ENCODE data around the gene RPL6. TPM values are rescaled to one million over a fixed set of nuclear protein-coding genes. Genes with fewer than 3 reads are reported as not detected.
A peak's percentile ranks its signal among the peaks of the same experiment; 100 is the strongest.
"Not testable (repeated sequence)": the region's sequence is repeated elsewhere in the genome, so short reads cannot be mapped to it uniquely, and the experiment has no call there.

The RPL6 gene
- polyA plus RNA-seq, 1 experiment = 2,667 TPM

DNA sequence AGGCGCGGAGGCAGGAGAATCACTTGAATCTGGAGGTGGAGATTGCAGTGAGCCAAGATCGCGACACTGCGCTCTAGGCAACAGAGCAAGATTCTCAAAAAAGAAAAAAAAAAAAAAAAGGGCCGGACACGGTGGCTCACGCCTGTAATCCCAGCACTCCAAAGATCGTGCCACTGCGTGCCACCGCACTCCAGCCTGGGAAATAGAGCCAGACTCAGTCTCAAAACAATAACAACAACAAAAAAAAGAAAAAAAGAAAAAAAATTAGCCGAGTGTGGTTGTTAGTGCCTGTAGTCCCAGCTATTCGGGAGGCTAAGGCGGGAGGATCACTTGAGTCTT is 470 bp upstream of the RPL6 start:
- no peak overlapping the region for H3K27ac ChIP-seq (ENCODE audit: low read depth, low read length)
- H3K4me3 ChIP-seq (ENCODE audit: low read depth, low read length) = no peak overlapping the region
- ChIA-PET CTCF (interaction anchor here (0.6 to 3.1 kb wide), 3 partner anchors 10 to 211 kb away, joined by 3 to 19 read pairs (median 3); no protein-coding TSS in a partner anchor), POLR2A (interaction anchor here (0.9 kb wide), 1 partner anchor 9 kb away, joined by 5 read pairs; the partner anchor contains the start of gene PTPN11)
- TF ChIP-seq, protein P1, sequence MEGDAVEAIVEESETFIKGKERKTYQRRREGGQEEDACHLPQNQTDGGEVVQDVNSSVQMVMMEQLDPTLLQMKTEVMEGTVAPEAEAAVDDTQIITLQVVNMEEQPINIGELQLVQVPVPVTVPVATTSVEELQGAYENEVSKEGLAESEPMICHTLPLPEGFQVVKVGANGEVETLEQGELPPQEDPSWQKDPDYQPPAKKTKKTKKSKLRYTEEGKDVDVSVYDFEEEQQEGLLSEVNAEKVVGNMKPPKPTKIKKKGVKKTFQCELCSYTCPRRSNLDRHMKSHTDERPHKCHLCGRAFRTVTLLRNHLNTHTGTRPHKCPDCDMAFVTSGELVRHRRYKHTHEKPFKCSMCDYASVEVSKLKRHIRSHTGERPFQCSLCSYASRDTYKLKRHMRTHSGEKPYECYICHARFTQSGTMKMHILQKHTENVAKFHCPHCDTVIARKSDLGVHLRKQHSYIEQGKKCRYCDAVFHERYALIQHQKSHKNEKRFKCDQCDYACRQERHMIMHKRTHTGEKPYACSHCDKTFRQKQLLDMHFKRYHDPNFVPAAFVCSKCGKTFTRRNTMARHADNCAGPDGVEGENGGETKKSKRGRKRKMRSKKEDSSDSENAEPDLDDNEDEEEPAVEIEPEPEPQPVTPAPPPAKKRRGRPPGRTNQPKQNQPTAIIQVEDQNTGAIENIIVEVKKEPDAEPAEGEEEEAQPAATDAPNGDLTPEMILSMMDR (IDR thresholded peaks at IDR 0.05; ENCODE audit: low read depth, low read length) = no peak
- no peak for DNase-seq (ENCODE audit: low read depth, low spot score)
- no peaks in the 10 kb centered on the region; the same call in 1 of the 2 replicates for H3K9me3 ChIP-seq (ENCODE audit: control insufficient read depth, insufficient read depth, low read length)
- no peaks in the 10 kb centered on the region for H3K27me3 ChIP-seq (ENCODE audit: control insufficient read depth, insufficient read depth, low read length)

DNA sequence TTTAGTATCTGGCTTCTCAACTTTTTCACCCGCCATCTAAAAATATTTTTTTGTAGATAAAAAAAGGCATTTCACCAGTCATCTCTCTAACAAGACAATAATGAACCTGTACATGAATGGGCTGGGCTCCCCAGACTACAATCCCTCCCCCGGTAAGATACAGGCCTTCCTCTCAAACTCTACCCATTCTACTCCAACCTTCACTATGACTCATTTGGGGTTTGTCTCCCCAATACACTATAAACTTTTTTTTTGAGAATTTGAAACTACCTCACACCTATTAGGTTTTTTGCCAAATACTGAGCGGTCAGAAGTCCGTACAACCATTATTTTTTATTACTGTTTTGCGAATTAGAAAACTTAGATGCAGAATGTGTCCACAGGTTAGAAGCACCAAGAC is 784 bp downstream of the RPL6 start:
- H3K9me3 ChIP-seq (ENCODE audit: control insufficient read depth, insufficient read depth, low read length) = no peaks in the 10 kb centered on the region; the same call in 1 of the 2 replicates
- no peaks in the 10 kb centered on the region for H3K27me3 ChIP-seq (ENCODE audit: control insufficient read depth, insufficient read depth, low read length)
- CTCF ChIA-PET = no interaction called here
- TF ChIP-seq, protein P1 (IDR thresholded peaks at IDR 0.05; ENCODE audit: low read depth, low read length) = no peak
- POLR2A ChIA-PET = no interaction called here
- peak overlapping the region; percentile 93 for H3K4me3 ChIP-seq (ENCODE audit: low read depth, low read length)
- peak overlapping the region; percentile 92 for H3K27ac ChIP-seq (ENCODE audit: low read depth, low read length)
- no peak for DNase-seq (ENCODE audit: low read depth, low spot score)

DNA sequence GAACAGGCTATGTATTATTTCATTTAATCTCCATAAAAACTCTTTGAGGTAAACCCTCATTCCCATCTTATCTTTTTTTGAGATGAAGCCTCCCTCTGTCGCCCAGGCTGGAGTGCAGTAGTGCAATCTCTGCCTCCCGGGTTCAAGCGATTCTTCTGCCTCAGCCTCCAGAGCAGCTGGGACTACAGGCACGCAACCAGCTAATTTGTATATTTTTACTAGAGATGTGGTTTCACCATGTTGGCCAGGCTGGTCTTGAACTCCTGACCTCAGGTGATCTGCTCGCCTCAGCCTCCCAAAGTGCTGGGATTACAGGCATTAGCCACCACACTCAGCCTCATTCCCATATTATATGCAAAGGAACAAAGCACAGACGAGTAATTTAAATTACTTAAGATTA is 1.7 kb downstream of the RPL6 start:
- POLR2A ChIA-PET = interaction anchor here (0.6 kb wide), 1 partner anchor 318 kb away, joined by 3 read pairs; no protein-coding TSS in a partner anchor
- not testable (repeated sequence) for H3K9me3 ChIP-seq (ENCODE audit: control insufficient read depth, insufficient read depth, low read length); H3K27me3 ChIP-seq (ENCODE audit: control insufficient read depth, insufficient read depth, low read length); DNase-seq (ENCODE audit: low read depth, low spot score); H3K27ac ChIP-seq (ENCODE audit: low read depth, low read length)
- peak overlapping the region; percentile 49 for H3K4me3 ChIP-seq (ENCODE audit: low read depth, low read length)
- CTCF ChIA-PET = interaction anchor here (0.7 kb wide), 1 partner anchor 167 kb away, joined by 4 read pairs; no protein-coding TSS in a partner anchor

DNA sequence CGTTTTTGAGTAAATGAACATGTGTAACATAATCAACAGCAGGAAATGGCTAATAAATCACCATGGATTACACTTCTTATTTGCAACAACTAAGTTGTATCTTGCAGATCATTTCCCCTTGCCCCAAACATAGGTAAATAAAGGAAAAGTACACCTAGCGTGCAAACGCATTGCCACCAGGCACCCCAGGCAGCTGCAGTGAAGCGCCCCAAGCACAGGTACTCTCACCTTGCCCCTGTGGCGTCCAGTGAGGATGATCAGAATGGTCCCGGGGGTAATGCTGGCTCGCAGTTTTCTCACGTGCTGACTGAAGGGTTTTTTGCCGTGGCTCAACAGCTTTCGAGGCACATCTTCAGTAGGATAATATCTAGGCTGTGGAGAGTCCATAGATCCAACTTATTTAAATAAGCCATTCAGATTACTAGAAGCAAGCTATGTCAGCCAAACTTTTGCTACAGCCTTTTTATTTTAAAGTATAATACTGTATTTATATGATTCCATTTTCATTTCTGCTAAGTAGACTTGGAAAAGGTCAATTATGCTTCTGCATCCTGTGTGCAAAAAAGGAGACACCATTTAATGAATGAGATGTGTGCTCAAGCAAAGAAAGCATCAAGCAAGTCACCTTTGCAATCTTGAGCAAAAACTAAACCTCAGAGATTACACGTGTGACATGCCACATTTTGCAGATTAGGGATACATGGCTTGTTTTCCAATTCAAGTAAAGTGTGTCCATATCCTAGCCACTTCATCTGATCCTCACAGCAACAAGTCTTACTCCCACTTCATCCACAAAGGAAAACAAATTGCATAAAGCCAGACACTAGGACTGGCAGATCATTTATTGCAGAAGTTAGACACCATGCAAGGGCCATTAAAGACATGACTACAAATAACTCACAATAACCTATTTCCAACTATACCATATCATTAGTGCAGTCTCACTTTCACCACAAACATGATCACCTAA is 2.6 kb downstream of the RPL6 start:
- Histone ChIP-seq H3K27me3 (ENCODE audit: control insufficient read depth, insufficient read depth, low read length) (no peaks in the 10 kb centered on the region), H3K27ac (ENCODE audit: low read depth, low read length) (no peak overlapping the region), H3K4me3 (ENCODE audit: low read depth, low read length) (peak overlapping the region; percentile 49; the same call in 1 of the 2 replicates), H3K9me3 (ENCODE audit: control insufficient read depth, insufficient read depth, low read length) (no peaks in the 10 kb centered on the region; the same call in 1 of the 2 replicates)
- TF ChIP-seq, protein P1 (IDR thresholded peaks at IDR 0.05; ENCODE audit: low read depth, low read length) = no peak
- DNase-seq (ENCODE audit: low read depth, low spot score) = no peak
- POLR2A ChIA-PET = interaction anchor here (0.6 kb wide), 1 partner anchor 13 kb away, joined by 3 read pairs; no protein-coding TSS in a partner anchor
- CTCF ChIA-PET = no interaction called here

DNA sequence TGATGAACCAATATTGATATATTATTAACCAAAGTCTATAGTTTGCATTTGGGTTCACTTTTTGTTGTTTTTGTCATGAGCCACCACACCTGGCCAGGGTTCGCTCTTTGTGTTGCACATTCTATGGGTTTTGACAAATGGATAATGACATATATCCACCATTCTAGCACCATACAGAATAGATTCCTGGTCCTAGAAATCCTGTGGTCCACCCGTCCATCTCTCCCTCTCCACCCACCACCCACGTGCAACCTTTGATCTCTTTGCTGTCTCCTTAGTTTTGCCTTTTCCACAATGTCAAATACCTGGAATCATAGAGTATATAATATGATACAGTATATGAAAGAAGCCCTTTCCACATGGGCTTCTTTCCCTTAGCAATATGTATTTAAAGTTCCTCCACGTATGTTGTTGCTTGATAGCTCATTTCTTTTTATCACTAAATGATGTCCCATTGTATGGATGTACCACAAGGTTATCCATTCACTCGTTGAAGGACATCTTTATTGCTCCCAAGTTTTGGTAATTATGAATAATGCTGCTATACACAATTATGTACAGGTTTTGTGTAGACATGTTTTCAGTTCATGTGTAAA is 7.4 kb downstream of the RPL6 start:
- POLR2A ChIA-PET = interaction anchor here (1.0 kb wide), 1 partner anchor 176 kb away, joined by 3 read pairs; no protein-coding TSS in a partner anchor
- TF ChIP-seq, protein P1 (IDR thresholded peaks at IDR 0.05; ENCODE audit: low read depth, low read length) = no peak
- Histone ChIP-seq H3K4me3 (ENCODE audit: low read depth, low read length) (no peak overlapping the region), H3K9me3 (ENCODE audit: control insufficient read depth, insufficient read depth, low read length) (no peaks in the 10 kb centered on the region), H3K27me3 (ENCODE audit: control insufficient read depth, insufficient read depth, low read length) (no peaks in the 10 kb centered on the region), H3K27ac (ENCODE audit: low read depth, low read length) (no peak overlapping the region)
- CTCF ChIA-PET = interaction anchor here (0.6 to 1.8 kb wide), 3 partner anchors 11 to 204 kb away, joined by 4 to 7 read pairs (median 6); no protein-coding TSS in a partner anchor
- no peak for DNase-seq (ENCODE audit: low read depth, low spot score)
